Activated T-helper 1 cell treated with anti-CD3 and anti-CD28 coated beads, Interleukin-12 subunit alpha, Interleukin-12 subunit beta, Interleukin-2, Interleukin-4 antibody, amounts not matched to agents 30 ng/mL and 10 ng/mL and 1 ng/mL, durations not matched to agents 14 hours and 24 hours and 36 hours (primary cell): ENCODE data around the gene SPIRE1. TPM values are rescaled to one million over a fixed set of nuclear protein-coding genes. Genes with fewer than 3 reads are reported as not detected.
A peak's percentile ranks its signal among the peaks of the same experiment; 100 is the strongest.

ENCODE experiments used
- DNase-seq: peaks from one replicate; pipeline ENCODE4 v3.0.0; 2021; ENCODE audit warnings: low spot score
- H3K27ac Mint-ChIP-seq: one replicate; pipeline ENCODE4 v1.8.0; 2021; ENCODE audit warnings: mild to moderate bottlenecking, mixed read lengths
- H3K27me3 Mint-ChIP-seq: one replicate; pipeline ENCODE4 v1.8.0; 2022; ENCODE audit warnings: mild to moderate bottlenecking, moderate library complexity, mixed read lengths; ENCODE audit not compliant: insufficient read depth
- H3K36me3 Mint-ChIP-seq: one replicate; pipeline ENCODE4 v1.8.0; 2021; ENCODE audit warnings: low read depth, mixed read lengths
- H3K4me1 Mint-ChIP-seq: one replicate; pipeline ENCODE4 v1.8.0; 2021; ENCODE audit warnings: low read depth, mixed read lengths
- H3K4me3 Mint-ChIP-seq: one replicate; pipeline ENCODE4 v1.8.0; 2021; ENCODE audit warnings: mild to moderate bottlenecking, moderate library complexity, mixed read lengths
- H3K9me3 Mint-ChIP-seq: one replicate; pipeline ENCODE4 v1.8.0; 2021; ENCODE audit warnings: mixed read lengths
- intact Hi-C: fragments of 100-400 bp; cut with micrococcal nuclease; formaldehyde crosslinking; loops from one replicate; pipeline ENCODE4 v1.15.1; 2024
- total RNA-seq: library from RNA; stranded (reverse); gene quantifications from 2 replicates; pipeline ENCODE4 v1.2.3, GENCODE V29; 2022

Gene SPIRE1
- total RNA-seq, 1 donor from 2014 or later: 8.8 TPM

DNA sequence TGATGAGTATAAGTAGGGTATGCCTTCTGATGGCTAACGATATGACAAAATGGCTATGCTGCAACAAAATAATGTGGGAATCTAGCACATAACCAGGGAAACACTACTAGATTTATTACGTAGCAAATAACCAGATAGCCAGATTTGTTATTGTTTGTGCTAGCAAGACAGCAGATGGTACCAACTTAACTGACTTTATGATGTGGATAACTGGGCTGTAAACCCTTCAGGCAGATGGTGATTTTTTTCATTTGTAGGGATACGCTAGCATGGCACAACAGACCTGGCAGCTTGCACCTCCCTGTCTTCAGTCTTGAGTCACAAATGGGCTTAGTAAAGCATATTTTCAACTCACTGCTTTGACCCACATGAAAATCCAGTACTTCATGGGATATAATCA lies 201.5 kb downstream of the SPIRE1 start:
- no peak for DNase-seq
- intact Hi-C loops: no loop called here
- H3K4me1 Mint-ChIP-seq: no peaks in the 10 kb centered on the region
- H3K27me3 Mint-ChIP-seq: no peaks in the 10 kb centered on the region
- no peak overlapping the region for H3K27ac Mint-ChIP-seq
- no peaks in the 10 kb centered on the region for H3K9me3 Mint-ChIP-seq
- H3K36me3 Mint-ChIP-seq: no peaks in the 10 kb centered on the region
- no peak overlapping the region for H3K4me3 Mint-ChIP-seq

- Mint-ChIP-seq H3K9me3 (no peaks in the 10 kb centered on the region), H3K27ac (no peak overlapping the region), H3K27me3 (no peaks in the 10 kb centered on the region), H3K4me1 (no peaks in the 10 kb centered on the region), H3K36me3 (no peaks in the 10 kb centered on the region), H3K4me3 (no peak overlapping the region)
- DNase-seq: no peak
- intact Hi-C loops: no loop called here
Measured at GRCh38 chr18:12455496-12455895, 202.4 kb downstream of the SPIRE1 start.

GRCh38 chr18:12452784-12453183 lies 205.1 kb downstream of the SPIRE1 start:
- no peaks in the 10 kb centered on the region for H3K9me3 Mint-ChIP-seq
- no peaks in the 10 kb centered on the region for H3K36me3 Mint-ChIP-seq
- H3K27ac Mint-ChIP-seq: no peak overlapping the region
- no peaks in the 10 kb centered on the region for H3K27me3 Mint-ChIP-seq
- intact Hi-C loops: no loop called here
- H3K4me1 Mint-ChIP-seq: no peaks in the 10 kb centered on the region
- no peak for DNase-seq
- no peak overlapping the region for H3K4me3 Mint-ChIP-seq

DNA sequence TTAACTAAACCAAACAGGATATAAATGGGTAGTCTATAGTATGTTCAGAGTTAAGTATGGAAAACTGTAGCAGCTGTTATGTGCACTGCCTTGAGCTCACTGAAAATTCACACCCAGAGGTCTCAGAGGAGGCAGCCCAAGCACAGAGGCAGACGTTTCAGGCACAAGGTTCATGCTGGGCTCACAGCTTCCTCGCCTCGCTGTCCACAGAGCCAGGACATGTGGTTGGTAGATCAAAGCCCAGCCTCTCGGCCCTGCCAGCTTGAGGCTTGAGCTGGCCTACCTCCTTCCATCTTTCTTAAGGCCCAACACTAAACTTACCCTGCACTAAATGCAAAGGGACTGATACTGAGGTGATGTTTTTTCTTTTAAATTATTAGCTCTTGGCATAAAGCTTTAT lies 206.5 kb downstream of the SPIRE1 start:
- no peaks in the 10 kb centered on the region for H3K4me1 Mint-ChIP-seq
- no peak overlapping the region for H3K4me3 Mint-ChIP-seq
- H3K36me3 Mint-ChIP-seq: no peaks in the 10 kb centered on the region
- no peaks in the 10 kb centered on the region for H3K27me3 Mint-ChIP-seq
- no peak overlapping the region for H3K27ac Mint-ChIP-seq
- DNase-seq: no peak
- intact Hi-C loops: no loop called here
- H3K9me3 Mint-ChIP-seq: no peaks in the 10 kb centered on the region

DNA sequence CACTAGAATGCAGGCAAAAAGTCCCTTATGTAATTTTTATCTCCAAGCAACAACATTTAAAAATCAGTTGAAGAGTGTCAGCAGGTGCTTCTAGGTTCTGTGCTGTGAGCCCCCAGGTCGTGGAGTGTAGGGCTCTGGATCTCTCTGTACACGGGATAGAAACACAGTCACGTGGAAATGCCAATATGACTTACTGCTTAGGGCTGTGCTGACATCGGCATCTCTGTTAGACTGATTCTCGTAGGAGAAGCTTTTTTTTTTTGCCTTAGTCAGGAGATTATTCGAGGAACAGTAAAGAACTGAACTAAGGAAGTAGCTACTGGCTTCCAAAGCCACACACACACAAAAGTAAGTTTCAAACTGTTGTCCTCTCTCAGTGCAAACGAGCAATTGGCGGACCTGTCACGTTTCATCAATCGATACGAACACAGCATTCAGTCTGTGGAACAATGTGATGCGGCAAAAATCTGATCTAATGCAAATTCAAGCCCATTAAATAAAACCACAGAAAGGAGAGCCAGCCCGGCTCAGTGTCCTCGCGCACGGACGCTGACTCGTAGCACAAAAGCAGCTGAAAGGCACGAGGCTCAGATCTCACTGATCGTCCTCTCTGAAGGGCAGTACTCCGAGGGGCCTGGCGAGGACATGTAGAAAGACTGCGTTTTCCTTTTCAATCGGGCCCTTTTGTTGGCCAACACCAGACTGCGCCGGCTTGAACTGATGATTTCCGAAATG lies 208.7 kb downstream of the SPIRE1 start:
- H3K36me3 Mint-ChIP-seq: no peaks in the 10 kb centered on the region
- H3K27me3 Mint-ChIP-seq: no peaks in the 10 kb centered on the region
- intact Hi-C loops: no loop called here
- DNase-seq: no peak
- H3K4me3 Mint-ChIP-seq: no peak overlapping the region
- no peaks in the 10 kb centered on the region for H3K9me3 Mint-ChIP-seq
- H3K27ac Mint-ChIP-seq: no peak overlapping the region
- no peaks in the 10 kb centered on the region for H3K4me1 Mint-ChIP-seq

GRCh38 chr18:12445554-12445953 lies 212.4 kb downstream of the SPIRE1 start:
- intact Hi-C loops: no loop called here
- H3K4me1 Mint-ChIP-seq: no peaks in the 10 kb centered on the region
- DNase-seq: no peak
- H3K4me3 Mint-ChIP-seq: no peak overlapping the region
- no peaks in the 10 kb centered on the region for H3K9me3 Mint-ChIP-seq
- no peak overlapping the region for H3K27ac Mint-ChIP-seq
- H3K36me3 Mint-ChIP-seq: no peaks in the 10 kb centered on the region
- H3K27me3 Mint-ChIP-seq: no peaks in the 10 kb centered on the region

DNA sequence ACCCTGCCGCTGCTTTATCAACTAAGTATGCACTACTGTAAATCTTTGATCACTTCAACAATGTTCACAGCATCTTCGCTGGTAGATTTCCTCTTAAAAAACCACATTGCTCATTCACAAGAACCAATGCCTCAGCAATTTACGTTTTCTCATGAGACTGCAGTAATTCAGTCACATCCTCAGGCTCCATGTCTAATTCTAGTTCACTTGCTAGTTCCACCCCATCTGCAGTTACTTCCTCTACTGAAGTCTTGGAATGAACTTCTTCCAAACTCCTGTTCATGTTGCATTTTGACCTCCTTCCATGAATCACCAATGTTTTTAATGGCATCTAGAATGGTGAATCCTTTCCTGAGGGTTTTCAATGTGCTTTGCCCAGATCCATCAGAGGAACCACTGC lies 214.4 kb downstream of the SPIRE1 start:
- H3K4me1 Mint-ChIP-seq: no peaks in the 10 kb centered on the region
- intact Hi-C loops: no loop called here
- H3K4me3 Mint-ChIP-seq: no peak overlapping the region
- no peaks in the 10 kb centered on the region for H3K36me3 Mint-ChIP-seq
- no peak overlapping the region for H3K27ac Mint-ChIP-seq
- H3K9me3 Mint-ChIP-seq: no peaks in the 10 kb centered on the region
- no peak for DNase-seq
- no peaks in the 10 kb centered on the region for H3K27me3 Mint-ChIP-seq

DNA sequence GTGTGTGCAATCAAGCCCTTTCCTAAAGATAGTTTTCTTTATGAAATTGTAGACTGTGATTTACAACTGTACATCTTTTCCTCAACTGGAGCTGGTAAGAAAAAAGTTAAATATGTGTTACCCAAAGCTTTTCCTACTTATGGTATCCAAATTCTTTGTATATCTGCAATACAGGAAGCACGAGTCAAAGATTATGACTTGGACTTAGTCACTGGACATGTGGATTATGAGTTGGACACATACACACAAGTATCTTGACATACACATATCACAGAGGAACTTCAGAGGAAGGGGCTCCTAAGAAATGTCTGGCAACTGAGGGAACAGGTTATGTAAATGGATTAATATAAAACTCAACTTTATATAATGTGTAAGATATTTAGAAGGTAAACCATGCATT lies 215.0 kb downstream of the SPIRE1 start:
- H3K4me1 Mint-ChIP-seq: no peaks in the 10 kb centered on the region
- no peaks in the 10 kb centered on the region for H3K36me3 Mint-ChIP-seq
- no peaks in the 10 kb centered on the region for H3K9me3 Mint-ChIP-seq
- H3K4me3 Mint-ChIP-seq: no peak overlapping the region
- no peaks in the 10 kb centered on the region for H3K27me3 Mint-ChIP-seq
- no peak for DNase-seq
- intact Hi-C loops: no loop called here
- H3K27ac Mint-ChIP-seq: no peak overlapping the region

- H3K9me3 Mint-ChIP-seq: no peaks in the 10 kb centered on the region
- H3K36me3 Mint-ChIP-seq: no peaks in the 10 kb centered on the region
- DNase-seq: no peak
- no peak overlapping the region for H3K4me3 Mint-ChIP-seq
- H3K27ac Mint-ChIP-seq: no peak overlapping the region
- H3K4me1 Mint-ChIP-seq: no peaks in the 10 kb centered on the region
- no peaks in the 10 kb centered on the region for H3K27me3 Mint-ChIP-seq
- intact Hi-C loops: no loop called here
Measured at GRCh38 chr18:12441475-12442034, 216.4 kb downstream of the SPIRE1 start.

DNA sequence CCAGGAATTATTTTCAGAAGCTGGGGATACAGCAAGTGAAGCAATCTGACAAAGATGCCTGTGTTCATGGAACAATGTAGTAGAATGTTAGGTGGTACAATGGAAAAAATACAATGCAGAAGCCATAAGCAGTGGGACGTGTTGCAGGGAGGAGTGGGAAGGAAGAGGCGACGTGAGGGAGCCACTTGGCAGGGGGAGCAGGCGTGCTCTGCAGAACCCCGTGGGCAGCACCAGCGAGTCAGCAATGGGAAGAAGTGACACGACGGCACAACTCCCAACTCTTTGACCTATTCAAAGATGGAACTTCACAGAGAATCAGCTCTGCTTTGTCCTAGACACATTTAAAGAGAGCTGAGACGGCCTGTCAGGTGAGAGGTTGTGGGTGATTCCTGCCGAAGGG lies 219.7 kb downstream of the SPIRE1 start:
- intact Hi-C loops: no loop called here
- Mint-ChIP-seq H3K27ac (peak overlapping the region; percentile 43), H3K36me3 (no peaks in the 10 kb centered on the region), H3K4me1 (no peaks in the 10 kb centered on the region), H3K4me3 (no peak overlapping the region), H3K27me3 (no peaks in the 10 kb centered on the region), H3K9me3 (no peaks in the 10 kb centered on the region)
- no peak for DNase-seq

DNA sequence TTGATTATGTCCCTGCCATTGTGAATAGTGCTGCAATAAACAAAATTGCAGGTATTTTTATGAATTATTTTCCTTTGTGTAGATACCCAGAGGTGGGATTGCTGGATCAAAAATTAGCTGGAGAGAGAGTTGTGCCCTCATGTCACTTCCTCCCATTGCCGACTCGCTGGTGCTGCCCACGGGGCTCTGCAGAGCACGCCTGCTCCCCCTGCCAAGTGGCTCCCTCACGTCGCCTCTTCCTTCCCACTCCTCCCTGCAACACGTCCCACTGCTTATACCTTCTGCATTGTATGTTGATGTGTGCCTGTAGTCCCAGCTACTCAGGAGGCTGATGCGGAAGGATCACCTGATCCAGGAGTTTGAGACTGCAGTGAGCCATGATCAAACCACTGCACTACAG lies 222.0 kb downstream of the SPIRE1 start:
- intact Hi-C loops: no loop called here

GRCh38 chr18:12434541-12434929 lies 223.4 kb downstream of the SPIRE1 start:
- DNase-seq: no peak
- no peaks in the 10 kb centered on the region for H3K9me3 Mint-ChIP-seq

More for the DNA sequence above, 222.0 kb downstream of the SPIRE1 start:
- Mint-ChIP-seq H3K4me3 (no peak overlapping the region), H3K27me3 (no peaks in the 10 kb centered on the region), H3K27ac (no peak overlapping the region), H3K9me3 (no peaks in the 10 kb centered on the region), H3K4me1 (no peaks in the 10 kb centered on the region), H3K36me3 (no peaks in the 10 kb centered on the region)
- no peak for DNase-seq

GRCh38 chr18:12433829-12434540 lies 223.9 kb downstream of the SPIRE1 start:
- Mint-ChIP-seq H3K27ac (no peak overlapping the region), H3K36me3 (no peaks in the 10 kb centered on the region), H3K9me3 (no peaks in the 10 kb centered on the region), H3K4me1 (no peaks in the 10 kb centered on the region), H3K27me3 (no peaks in the 10 kb centered on the region), H3K4me3 (no peak overlapping the region)
- no peak for DNase-seq
- intact Hi-C loops: no loop called here

More at GRCh38 chr18:12434541-12434929, 223.4 kb downstream of the SPIRE1 start:
- H3K36me3 Mint-ChIP-seq: no peaks in the 10 kb centered on the region
- H3K4me1 Mint-ChIP-seq: no peaks in the 10 kb centered on the region
- intact Hi-C loops: no loop called here
- H3K27ac Mint-ChIP-seq: no peak overlapping the region
- no peak overlapping the region for H3K4me3 Mint-ChIP-seq
- no peaks in the 10 kb centered on the region for H3K27me3 Mint-ChIP-seq
